HG02870 (cell line): ENCODE data around the gene MVB12B.

Source experiments
- ATAC-seq: cut with Tn5 transposase; IDR thresholded peaks from one replicate; pipeline ENCODE4 v1.9.1; 2021; ENCODE audit warnings: mild to moderate bottlenecking, moderate library complexity; ENCODE audit not compliant: unreplicated experiment

MVB12B gene

GRCh38 chr9:126448865-126449577, 122.4 kb downstream of the MVB12B start:
- ATAC-seq = no peak

GRCh38 chr9:126449725-126450667, 123.4 kb downstream of the MVB12B start:
- ATAC-seq = no peak

GRCh38 chr9:126450668-126451205, 124.1 kb downstream of the MVB12B start:
- no peak for ATAC-seq

DNA sequence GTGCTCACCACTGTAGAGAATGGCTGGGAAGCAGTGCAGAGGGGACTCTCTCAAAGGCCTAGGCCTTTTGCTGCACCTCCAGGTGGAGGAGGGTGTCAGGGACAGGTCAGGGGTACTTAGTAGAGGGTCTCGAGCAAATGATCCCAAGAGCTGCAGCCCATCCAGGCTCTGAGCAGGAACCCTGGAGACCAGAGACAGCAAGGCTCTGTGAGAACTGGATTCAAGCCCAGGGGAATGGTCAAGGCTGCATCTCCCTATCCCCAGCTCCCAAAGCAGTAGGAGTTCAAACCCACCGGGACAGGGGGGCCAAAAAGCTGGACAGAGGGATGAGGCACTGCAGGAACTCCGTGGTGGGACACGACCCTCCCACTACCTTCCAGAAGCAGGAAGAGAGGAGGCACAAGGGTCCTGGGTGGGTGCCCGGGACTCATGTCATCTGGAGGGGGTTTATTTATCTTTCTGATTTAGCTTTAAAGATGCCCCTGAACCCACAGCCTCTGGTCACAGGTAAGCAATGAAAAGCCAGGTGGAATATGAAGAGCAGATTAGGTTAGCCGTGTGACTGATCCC, 124.8 kb downstream of the MVB12B start:
- no peak for ATAC-seq

DNA sequence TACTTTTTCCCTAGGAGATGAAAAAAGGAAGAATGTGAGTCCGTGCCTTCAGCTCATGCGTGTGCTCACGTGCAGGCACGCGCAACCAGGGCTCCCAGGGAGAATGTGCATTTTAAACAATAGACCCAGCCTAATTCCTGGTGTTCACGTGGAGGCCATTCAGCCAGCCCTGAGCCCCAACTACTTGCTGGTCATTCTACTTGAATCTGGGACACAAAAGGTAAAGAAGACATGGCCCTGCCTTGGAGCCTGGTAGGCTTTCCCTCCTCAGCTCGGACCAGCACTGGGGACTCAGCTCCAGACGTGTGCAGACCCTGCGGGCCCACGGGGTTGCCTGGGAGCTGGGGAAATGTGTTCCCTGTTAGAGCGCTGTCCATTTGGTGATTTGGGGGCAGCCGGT, 125.5 kb downstream of the MVB12B start:
- no peak for ATAC-seq

- no peak for ATAC-seq
Observed at GRCh38 chr9:126453156-126453963, 126.7 kb downstream of the MVB12B start.

GRCh38 chr9:126454215-126454614, 127.6 kb downstream of the MVB12B start:
- ATAC-seq = no peak

GRCh38 chr9:126454795-126455194, 128.2 kb downstream of the MVB12B start:
- no peak for ATAC-seq

DNA sequence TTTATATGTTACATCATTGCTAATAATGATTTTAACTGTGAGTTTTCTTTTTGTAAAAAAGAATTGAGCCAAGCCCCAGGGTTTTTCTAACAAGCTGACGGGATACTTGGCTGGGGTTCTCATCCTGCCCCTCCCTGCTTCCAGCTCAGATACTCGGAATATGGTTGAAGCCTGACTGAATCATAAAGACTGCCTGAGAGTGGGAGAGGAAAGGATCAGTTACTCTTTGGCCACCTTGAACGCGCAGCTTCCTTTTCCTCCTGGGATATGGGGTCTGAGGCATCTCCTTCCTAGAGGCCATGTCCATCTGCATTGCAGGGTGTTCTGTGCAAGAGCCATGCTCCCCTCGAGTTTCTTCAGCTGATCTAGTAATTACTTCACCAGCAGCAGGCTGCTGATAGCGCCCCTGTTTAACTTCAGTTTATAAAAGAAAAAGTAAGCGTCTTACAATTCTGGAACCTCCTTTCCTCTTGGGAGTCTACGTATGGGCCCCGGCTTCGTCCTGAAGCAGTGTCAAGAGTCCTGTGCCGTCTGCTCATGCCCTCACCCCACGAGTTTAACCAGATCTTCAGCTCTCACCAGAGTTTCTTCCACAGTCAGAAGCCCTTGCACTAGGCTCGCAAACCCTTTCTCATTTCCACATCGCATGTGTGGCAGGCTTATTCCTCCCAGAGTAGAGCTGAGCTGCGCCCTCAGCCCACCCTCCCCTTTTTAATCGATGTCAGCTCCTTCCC, 130.0 kb downstream of the MVB12B start:
- ATAC-seq = no peak

GRCh38 chr9:126457175-126457547, 130.5 kb downstream of the MVB12B start:
- no peak for ATAC-seq

GRCh38 chr9:126457890-126458289, 131.3 kb downstream of the MVB12B start:
- no peak for ATAC-seq

DNA sequence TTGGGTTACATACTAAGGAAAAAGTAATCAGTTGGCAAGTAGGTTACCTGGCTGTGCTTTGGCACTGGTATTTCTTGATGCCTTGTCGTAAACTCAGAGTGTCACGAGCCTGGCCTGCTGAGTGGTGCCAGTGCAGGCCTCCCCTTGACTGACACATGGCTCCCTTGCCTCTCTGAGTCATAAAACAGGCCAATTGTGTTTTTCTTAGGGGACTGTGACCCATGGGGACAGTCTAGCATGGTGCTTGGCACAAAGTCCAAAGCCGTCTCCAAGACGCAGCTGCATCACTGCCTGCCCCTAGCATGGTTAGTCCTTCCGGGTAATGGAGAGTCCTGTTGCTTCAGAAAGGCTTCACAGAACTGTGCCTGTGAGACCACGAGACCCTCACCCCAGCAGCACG, 132.5 kb downstream of the MVB12B start:
- ATAC-seq = no peak

- no peak for ATAC-seq
Observed at GRCh38 chr9:126459546-126459945, 132.9 kb downstream of the MVB12B start.

GRCh38 chr9:126459965-126460843, 133.6 kb downstream of the MVB12B start:
- no peak for ATAC-seq

DNA sequence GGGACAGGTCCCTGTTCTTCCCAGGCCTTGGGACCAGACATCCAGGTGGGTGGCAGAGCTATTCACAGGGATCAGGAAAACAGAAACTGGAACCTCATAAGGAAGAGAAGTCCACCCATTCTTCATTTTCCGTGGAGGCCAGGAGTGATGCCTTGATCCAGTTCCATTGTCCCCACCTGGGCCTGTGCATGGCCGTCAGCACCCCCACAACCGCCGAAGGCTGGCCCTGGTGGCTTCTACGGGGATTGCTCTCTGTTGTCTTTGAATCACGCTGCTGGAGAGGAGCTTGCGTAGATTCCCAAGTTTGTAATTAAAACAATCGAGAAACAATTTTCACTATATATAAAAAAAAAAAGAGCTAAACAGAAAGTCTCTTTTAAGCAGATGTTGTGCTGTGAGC, 134.4 kb downstream of the MVB12B start:
- ATAC-seq = no peak

- ATAC-seq = no peak
Observed at GRCh38 chr9:126461608-126462007, 135.0 kb downstream of the MVB12B start.

DNA sequence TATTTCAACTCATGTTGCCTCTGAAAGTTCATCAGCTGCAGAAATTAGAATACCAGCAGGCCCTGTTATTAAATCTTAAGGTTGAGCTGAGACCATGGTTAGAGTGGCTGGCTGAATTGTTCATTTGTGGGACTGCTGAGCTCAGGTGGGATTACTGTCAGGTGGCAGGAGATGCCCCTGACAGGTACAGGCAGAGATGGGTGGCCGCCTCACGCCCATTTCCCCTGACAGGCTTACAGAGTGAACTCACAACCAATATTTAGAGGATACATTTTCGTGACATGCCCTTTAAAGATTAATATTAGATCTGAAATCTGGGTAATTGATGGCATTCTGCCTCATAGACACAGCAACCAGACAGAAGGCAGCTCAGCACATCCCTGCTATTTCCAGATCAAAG, 136.0 kb downstream of the MVB12B start:
- no peak for ATAC-seq

GRCh38 chr9:126463426-126463825, 136.8 kb downstream of the MVB12B start:
- ATAC-seq = no peak
